ENCODE measurements around the gene IP6K1. TPM values are rescaled to one million over a fixed set of nuclear protein-coding genes. Genes with fewer than 3 reads are reported as not detected.

Gene IP6K1
- total RNA-seq, 1 donor from 2014 or later: 37.7 TPM

DNA sequence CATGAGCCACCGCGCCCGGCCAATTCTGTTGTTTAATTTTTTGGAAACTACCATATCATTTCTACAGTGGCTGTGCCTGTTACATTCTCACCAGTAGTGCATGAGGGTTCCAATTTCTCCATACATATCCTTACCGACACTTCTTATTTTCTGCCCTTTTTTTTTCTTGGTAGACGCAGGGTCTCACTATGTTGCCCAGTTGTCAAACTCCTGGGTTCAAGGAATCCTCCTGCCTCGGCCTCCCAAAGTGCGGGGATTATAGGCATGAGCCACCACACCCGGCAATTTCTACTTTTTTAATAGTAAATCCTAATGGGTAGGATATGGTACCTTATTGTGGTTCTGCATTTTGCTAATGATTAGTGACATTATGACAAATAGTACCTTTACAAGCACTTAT, 76.5 kb downstream of the IP6K1 start:
- no peaks in the 10 kb centered on the region for H3K27me3 ChIP-seq (ENCODE audit: control insufficient read depth, insufficient read depth, low read length)
- no peak overlapping the region for H3K4me3 ChIP-seq (ENCODE audit: low read depth, low read length)
- H3K36me3 ChIP-seq (ENCODE audit: control insufficient read depth, insufficient read depth, low read length): no peaks in the 10 kb centered on the region
- no peak for DNase-seq (ENCODE audit: low read depth)
- TF ChIP-seq, protein P1, sequence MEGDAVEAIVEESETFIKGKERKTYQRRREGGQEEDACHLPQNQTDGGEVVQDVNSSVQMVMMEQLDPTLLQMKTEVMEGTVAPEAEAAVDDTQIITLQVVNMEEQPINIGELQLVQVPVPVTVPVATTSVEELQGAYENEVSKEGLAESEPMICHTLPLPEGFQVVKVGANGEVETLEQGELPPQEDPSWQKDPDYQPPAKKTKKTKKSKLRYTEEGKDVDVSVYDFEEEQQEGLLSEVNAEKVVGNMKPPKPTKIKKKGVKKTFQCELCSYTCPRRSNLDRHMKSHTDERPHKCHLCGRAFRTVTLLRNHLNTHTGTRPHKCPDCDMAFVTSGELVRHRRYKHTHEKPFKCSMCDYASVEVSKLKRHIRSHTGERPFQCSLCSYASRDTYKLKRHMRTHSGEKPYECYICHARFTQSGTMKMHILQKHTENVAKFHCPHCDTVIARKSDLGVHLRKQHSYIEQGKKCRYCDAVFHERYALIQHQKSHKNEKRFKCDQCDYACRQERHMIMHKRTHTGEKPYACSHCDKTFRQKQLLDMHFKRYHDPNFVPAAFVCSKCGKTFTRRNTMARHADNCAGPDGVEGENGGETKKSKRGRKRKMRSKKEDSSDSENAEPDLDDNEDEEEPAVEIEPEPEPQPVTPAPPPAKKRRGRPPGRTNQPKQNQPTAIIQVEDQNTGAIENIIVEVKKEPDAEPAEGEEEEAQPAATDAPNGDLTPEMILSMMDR (IDR thresholded peaks at IDR 0.05; ENCODE audit: insufficient read depth, low read length, poor library complexity, severe bottlenecking): no peak

DNA sequence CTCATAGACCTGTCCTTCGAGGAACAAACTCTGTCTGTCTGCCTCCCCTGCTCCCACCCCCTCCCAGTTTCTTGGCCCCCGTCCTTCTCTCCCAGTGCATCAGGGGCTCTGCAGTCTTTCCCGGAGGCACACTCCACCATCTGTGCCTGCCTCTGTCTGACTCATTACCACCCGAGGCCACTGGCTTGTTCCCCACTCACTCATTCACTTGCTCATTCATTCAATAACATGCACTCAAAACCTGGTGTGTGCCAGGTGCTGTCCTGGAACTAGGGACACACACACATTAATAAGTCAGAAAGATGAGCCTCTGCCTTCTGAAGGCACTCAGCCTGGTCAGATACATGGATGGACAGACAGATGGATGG, 79.2 kb downstream of the IP6K1 start:
- TF ChIP-seq, protein P1 (IDR thresholded peaks at IDR 0.05; ENCODE audit: insufficient read depth, low read length, poor library complexity, severe bottlenecking): no peak
- DNase-seq (ENCODE audit: low read depth): no peak

DNA sequence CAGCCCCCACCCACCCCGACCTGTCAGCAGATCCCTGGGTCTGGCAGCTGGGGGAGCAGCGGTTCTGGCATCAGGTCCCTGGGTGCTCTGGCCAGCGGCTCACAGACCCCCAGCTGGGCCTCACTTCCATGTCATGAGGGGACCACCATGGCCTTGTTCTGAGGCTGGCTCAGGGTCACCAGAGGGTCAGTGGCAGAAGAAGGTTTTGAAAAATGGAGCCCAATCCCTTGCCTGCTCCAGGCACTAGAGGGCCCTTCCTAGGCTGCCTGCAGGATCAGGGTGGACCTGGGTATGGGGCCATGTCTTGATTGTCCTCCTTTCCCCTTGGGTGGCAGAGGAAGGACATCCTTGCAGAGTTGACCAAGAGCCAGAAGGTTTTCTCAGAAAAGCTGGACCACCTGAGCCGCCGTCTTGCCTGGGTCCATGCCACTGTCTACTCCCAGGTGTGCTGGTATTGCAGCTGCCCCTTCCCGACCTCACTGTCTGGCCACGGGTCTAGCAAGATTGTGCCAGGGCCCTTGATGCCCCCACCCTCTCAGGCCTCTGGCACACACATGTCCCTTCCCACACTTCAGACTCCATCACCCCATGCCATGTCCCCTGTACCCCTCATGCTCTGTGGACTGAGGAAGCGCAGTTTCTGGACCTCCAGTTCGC, 79.8 kb downstream of the IP6K1 start:
- no peaks in the 10 kb centered on the region for H3K27me3 ChIP-seq (ENCODE audit: control insufficient read depth, insufficient read depth, low read length)
- H3K36me3 ChIP-seq (ENCODE audit: control insufficient read depth, insufficient read depth, low read length): peaks cover 3% of the 10 kb centered on the region
- no peak overlapping the region for H3K4me3 ChIP-seq (ENCODE audit: low read depth, low read length)
- DNase-seq (ENCODE audit: low read depth): no peak
- TF ChIP-seq, protein P1 (IDR thresholded peaks at IDR 0.05; ENCODE audit: insufficient read depth, low read length, poor library complexity, severe bottlenecking): no peak

More for the DNA sequence above, 79.2 kb downstream of the IP6K1 start:
- Histone ChIP-seq H3K27me3 (ENCODE audit: control insufficient read depth, insufficient read depth, low read length) (no peaks in the 10 kb centered on the region), H3K36me3 (ENCODE audit: control insufficient read depth, insufficient read depth, low read length) (peaks cover 3% of the 10 kb centered on the region), H3K4me3 (ENCODE audit: low read depth, low read length) (no peak overlapping the region)

DNA sequence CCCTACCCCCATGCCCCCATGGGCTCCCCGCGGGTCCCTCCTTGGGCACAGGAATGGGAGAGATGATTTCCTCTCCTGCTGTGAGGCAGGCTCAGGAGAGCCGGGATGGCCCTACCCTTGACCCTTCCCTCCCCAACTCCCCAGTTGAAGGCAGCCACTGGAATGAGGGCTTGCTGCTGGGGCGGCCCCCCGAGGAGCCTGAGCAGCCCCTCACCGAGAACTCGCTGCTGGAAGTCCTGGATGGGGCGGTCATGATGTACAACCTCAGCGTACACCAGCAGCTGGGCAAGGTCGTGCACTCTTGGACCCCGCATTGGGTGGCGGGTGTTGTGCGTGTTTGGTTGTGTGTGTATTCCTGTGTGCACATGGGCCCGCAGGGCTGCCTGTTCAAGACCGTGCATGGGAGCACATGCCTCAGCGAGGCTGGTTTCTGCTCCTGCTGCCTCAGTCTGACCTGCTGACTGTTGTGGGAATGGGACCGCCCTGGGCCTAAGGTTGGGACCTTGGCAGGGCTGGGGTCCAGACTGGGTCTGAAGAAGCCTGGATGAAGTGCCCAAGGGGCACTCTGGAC, 80.9 kb downstream of the IP6K1 start:
- no peaks in the 10 kb centered on the region for H3K27me3 ChIP-seq (ENCODE audit: control insufficient read depth, insufficient read depth, low read length)
- TF ChIP-seq, protein P1 (IDR thresholded peaks at IDR 0.05; ENCODE audit: insufficient read depth, low read length, poor library complexity, severe bottlenecking): no peak
- no peak for DNase-seq (ENCODE audit: low read depth)
- peaks cover 3% of the 10 kb centered on the region for H3K36me3 ChIP-seq (ENCODE audit: control insufficient read depth, insufficient read depth, low read length)
- H3K4me3 ChIP-seq (ENCODE audit: low read depth, low read length): no peak overlapping the region

DNA sequence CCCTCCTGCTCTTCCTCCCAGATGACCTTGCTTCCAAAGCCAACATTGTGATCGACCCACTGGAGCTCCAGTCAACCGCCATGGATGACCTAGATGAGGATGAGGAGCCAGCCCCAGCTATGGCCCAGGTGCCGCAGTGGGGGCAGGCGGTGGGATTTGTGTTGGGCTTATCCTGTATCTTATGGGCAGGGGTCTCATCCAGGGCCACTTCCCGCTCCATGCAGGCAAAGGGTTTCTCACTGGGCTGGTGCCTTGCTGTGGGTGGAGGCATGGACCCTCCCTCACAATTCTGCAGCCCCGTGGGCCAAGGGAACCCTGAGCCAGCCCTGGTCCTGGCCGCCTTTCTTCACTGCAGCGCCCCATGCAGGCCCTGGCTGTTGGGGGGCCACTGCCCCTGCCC, 81.7 kb downstream of the IP6K1 start:
- no peak overlapping the region for H3K4me3 ChIP-seq (ENCODE audit: low read depth, low read length)
- H3K36me3 ChIP-seq (ENCODE audit: control insufficient read depth, insufficient read depth, low read length): peaks cover 3% of the 10 kb centered on the region
- TF ChIP-seq, protein P1 (IDR thresholded peaks at IDR 0.05; ENCODE audit: insufficient read depth, low read length, poor library complexity, severe bottlenecking): no peak
- no peak for DNase-seq (ENCODE audit: low read depth)
- no peaks in the 10 kb centered on the region for H3K27me3 ChIP-seq (ENCODE audit: control insufficient read depth, insufficient read depth, low read length)

DNA sequence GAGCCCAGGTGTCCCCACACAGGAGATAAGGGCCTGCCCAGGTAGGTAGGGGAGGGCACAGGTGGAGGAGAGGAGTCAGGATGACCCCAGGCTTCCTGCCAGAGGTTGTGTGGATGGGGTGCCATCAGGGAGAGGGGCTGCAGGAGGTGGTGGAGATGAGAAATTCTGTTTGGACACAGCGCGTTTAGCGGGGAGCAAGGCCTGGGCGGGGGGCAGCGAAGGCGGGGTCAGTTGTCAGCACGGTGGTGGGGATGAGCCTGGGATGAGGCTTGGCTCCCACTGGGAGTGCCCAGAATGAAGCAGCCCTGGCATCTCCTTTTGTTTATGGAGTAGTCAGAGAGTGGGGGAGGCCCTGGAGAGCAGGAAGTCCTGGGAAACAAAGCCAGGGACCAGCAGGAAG, 82.4 kb downstream of the IP6K1 start:
- Histone ChIP-seq H3K27me3 (ENCODE audit: control insufficient read depth, insufficient read depth, low read length) (no peaks in the 10 kb centered on the region), H3K4me3 (ENCODE audit: low read depth, low read length) (no peak overlapping the region), H3K36me3 (ENCODE audit: control insufficient read depth, insufficient read depth, low read length) (peaks cover 3% of the 10 kb centered on the region)
- no peak for DNase-seq (ENCODE audit: low read depth)
- TF ChIP-seq, protein P1 (IDR thresholded peaks at IDR 0.05; ENCODE audit: insufficient read depth, low read length, poor library complexity, severe bottlenecking): no peak
